Cortex of kidney (tissue), 1 donor: ENCODE results near the gene MT1B.

Experiments
- DNase-seq: peaks from one replicate; lab custom pipeline; 2025; lab: John Stamatoyannopoulos, UW

MT1B gene

GRCh38 chr16:56684926-56685590, 33.4 kb downstream of the MT1B start:
- DNase-seq: no peak

- DNase-seq: no peak
These were observed 35.1 kb downstream of the MT1B start for GRCh38 chr16:56686758-56687157.

GRCh38 chr16:56688762-56689161, 37.1 kb downstream of the MT1B start:
- no peak for DNase-seq

GRCh38 chr16:56689171-56689570, 37.5 kb downstream of the MT1B start:
- DNase-seq: no peak

GRCh38 chr16:56690420-56691122, 38.9 kb downstream of the MT1B start:
- no peak for DNase-seq

- no peak for DNase-seq
These were observed 40.2 kb downstream of the MT1B start for GRCh38 chr16:56691885-56692284.

GRCh38 chr16:56695246-56695645, 43.6 kb downstream of the MT1B start:
- no peak for DNase-seq

- DNase-seq: no peak
These were observed 45.9 kb downstream of the MT1B start for GRCh38 chr16:56697456-56698155.

- DNase-seq: no peak
These were observed 48.5 kb downstream of the MT1B start for GRCh38 chr16:56700195-56700594.

GRCh38 chr16:56700631-56701030, 48.9 kb downstream of the MT1B start:
- no peak for DNase-seq

- no peak for DNase-seq
These were observed 49.8 kb downstream of the MT1B start for GRCh38 chr16:56701534-56701933.
